BLaER1 (cell line): ENCODE data around the gene UBE2E3.

ENCODE experiments used
- H3K27ac ChIP-seq: shearing (Covaris generic); formaldehyde crosslinking; 2 replicates; pipeline ENCODE4 v1.8.1; 2022
- H3K27me3 ChIP-seq: shearing (Covaris generic); formaldehyde crosslinking; 2 replicates; pipeline ENCODE4 v1.8.1; 2022
- H3K36me3 ChIP-seq: shearing (Covaris generic); formaldehyde crosslinking; 2 replicates; pipeline ENCODE4 v1.8.1; 2022
- H3K4me1 ChIP-seq: shearing (Covaris generic); formaldehyde crosslinking; 2 replicates; pipeline ENCODE4 v1.8.1; 2022
- H3K4me2 ChIP-seq: shearing (Covaris generic); formaldehyde crosslinking; 2 replicates; pipeline ENCODE4 v1.8.1; 2022
- H3K4me3 ChIP-seq: shearing (Covaris generic); formaldehyde crosslinking; 2 replicates; pipeline ENCODE4 v1.8.1; 2022
- H3K9ac ChIP-seq: shearing (Covaris generic); formaldehyde crosslinking; 2 replicates; pipeline ENCODE4 v1.8.1; 2022
- H3K9me3 ChIP-seq: shearing (Covaris generic); formaldehyde crosslinking; 2 replicates; pipeline ENCODE4 v1.8.1; 2022
- H4K20me1 ChIP-seq: shearing (Covaris generic); formaldehyde crosslinking; 2 replicates; pipeline ENCODE4 v1.8.1; 2022
- Cebpa-rat ChIP-seq: shearing (Covaris generic); IDR thresholded peaks from 2 replicates; pipeline ENCODE4 v1.8.1; 2022

Gene UBE2E3

GRCh38 chr2:180975585-180975984, 4.8 kb upstream of the UBE2E3 start:
- Histone ChIP-seq H3K9me3 (no peaks in the 10 kb centered on the region), H3K4me2 (no peak overlapping the region), H3K27me3 (no peaks in the 10 kb centered on the region), H3K36me3 (no peaks in the 10 kb centered on the region), H3K9ac (no peak overlapping the region), H3K27ac (no peak overlapping the region), H3K4me3 (no peak overlapping the region), H3K4me1 (peaks cover 9% of the 10 kb centered on the region), H4K20me1 (no peaks in the 10 kb centered on the region)
- TF ChIP-seq Cebpa-rat: no peak

GRCh38 chr2:180978903-180979748, 1.3 kb upstream of the UBE2E3 start:
- H3K27me3 ChIP-seq: no peaks in the 10 kb centered on the region
- peaks cover 29% of the 10 kb centered on the region for H3K4me1 ChIP-seq
- peak overlapping the region; percentile 85 for H3K27ac ChIP-seq
- no peaks in the 10 kb centered on the region for H4K20me1 ChIP-seq
- peak overlapping the region; percentile 84 for H3K4me2 ChIP-seq
- peak overlapping the region; percentile 86; the same call in 1 of the 2 replicates for H3K9ac ChIP-seq
- H3K9me3 ChIP-seq: no peaks in the 10 kb centered on the region
- H3K4me3 ChIP-seq: peak overlapping the region; percentile 90
- H3K36me3 ChIP-seq: no peaks in the 10 kb centered on the region
- no peak for TF ChIP-seq Cebpa-rat

GRCh38 chr2:180979749-180980105, 678 bp upstream of the UBE2E3 start:
- no peak for TF ChIP-seq Cebpa-rat
- Histone ChIP-seq H3K4me3 (peak overlapping the region; percentile 90), H3K4me1 (peaks cover 35% of the 10 kb centered on the region), H4K20me1 (no peaks in the 10 kb centered on the region), H3K27ac (peak overlapping the region; percentile 85), H3K27me3 (no peaks in the 10 kb centered on the region), H3K36me3 (no peaks in the 10 kb centered on the region; the same call in 1 of the 2 replicates), H3K9me3 (no peaks in the 10 kb centered on the region), H3K4me2 (peak overlapping the region; percentile 84), H3K9ac (peak overlapping the region; percentile 86)

- peaks cover 50% of the 10 kb centered on the region for H3K4me1 ChIP-seq
- H3K4me2 ChIP-seq: peak overlapping the region; percentile 88
- no peaks in the 10 kb centered on the region for H4K20me1 ChIP-seq
- H3K36me3 ChIP-seq: no peaks in the 10 kb centered on the region; the same call in 1 of the 2 replicates
- H3K9me3 ChIP-seq: no peaks in the 10 kb centered on the region
- H3K27me3 ChIP-seq: no peaks in the 10 kb centered on the region
- H3K9ac ChIP-seq: peak overlapping the region; percentile 95
- peak overlapping the region; percentile 90 for H3K4me3 ChIP-seq
- TF ChIP-seq Cebpa-rat: no peak
- peak overlapping the region; percentile 92 for H3K27ac ChIP-seq
Observed at GRCh38 chr2:180980943-180981911, 822 bp downstream of the UBE2E3 start.

DNA sequence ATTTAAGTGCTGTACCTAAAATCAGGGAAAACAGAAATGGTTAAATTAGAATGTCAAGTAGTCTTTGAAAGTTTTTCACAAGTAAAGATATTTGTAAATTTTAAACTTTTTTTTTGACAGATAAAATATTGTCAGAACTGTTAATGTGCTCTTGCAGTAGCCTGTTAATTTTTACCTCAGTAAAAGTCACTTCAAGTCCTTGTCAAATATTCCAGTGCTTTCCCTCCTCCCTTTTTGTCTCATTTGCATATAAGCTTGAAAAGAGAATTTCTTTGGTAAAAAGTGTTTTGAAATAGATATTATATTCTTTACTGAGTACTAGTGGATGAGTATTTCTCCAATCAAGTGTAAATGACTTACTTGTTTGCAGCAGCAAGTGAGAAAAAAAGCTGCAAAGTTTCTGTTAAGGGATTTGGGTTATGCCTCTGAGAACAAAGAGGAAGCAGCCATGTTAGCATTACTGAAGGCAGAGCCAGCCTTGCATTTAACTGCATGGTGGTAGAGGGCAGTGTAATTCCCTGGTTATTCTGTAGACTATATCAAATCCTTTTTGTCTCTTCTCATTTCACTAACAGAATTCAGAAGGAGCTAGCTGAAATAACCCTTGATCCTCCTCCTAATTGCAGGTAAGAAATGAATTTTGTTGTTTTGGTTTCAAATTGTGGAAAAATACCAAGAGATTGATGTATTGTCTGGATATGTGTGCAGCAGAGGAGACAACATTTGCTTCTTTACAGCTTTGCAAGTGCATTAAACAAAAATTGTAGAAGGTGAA, 3.2 kb downstream of the UBE2E3 start:
- peak overlapping the region; percentile 88 for H3K4me2 ChIP-seq
- peak overlapping the region; percentile 82 for H3K27ac ChIP-seq
- H4K20me1 ChIP-seq: peaks cover 12% of the 10 kb centered on the region; the same call in 1 of the 2 replicates
- peaks cover 6% of the 10 kb centered on the region; the same call in 1 of the 2 replicates for H3K36me3 ChIP-seq
- no peak for TF ChIP-seq Cebpa-rat
- peak overlapping the region; percentile 73 for H3K9ac ChIP-seq
- no peaks in the 10 kb centered on the region for H3K27me3 ChIP-seq
- H3K9me3 ChIP-seq: no peaks in the 10 kb centered on the region
- H3K4me1 ChIP-seq: peaks cover 50% of the 10 kb centered on the region
- H3K4me3 ChIP-seq: peak overlapping the region; percentile 90; the same call in 1 of the 2 replicates

DNA sequence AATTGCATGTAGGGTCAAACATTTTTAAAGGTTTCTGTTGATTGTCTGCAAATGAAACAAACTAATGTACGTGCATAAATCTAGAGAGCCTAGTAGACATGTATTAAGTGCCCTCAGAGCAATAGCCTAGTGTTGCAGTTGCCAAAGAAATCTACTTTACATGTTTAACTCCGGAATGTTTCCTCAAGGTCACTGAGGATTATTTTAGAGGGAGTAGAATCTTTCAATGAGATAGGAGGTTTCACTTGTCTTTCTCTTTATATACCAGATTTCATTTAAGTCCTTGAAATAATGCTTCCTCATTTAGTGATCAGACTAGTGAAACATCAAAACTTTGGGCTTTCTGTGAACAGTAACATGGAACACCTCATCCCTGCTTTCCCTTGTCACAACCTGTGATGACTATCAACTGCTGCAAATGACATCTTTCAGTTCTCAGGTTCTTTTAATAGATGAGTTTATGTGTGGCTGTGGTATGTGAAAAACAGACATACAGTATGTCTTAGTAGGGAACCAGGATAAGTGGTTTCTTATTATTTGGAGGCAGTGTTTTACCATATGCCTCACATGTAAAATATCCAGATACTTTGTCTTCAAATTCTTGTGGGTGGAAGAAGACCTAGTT, 5.5 kb downstream of the UBE2E3 start:
- peak overlapping the region; percentile 15; the same call in 1 of the 2 replicates for H3K4me2 ChIP-seq
- no peaks in the 10 kb centered on the region for H3K9me3 ChIP-seq
- peaks cover 22% of the 10 kb centered on the region; the same call in 1 of the 2 replicates for H3K36me3 ChIP-seq
- H3K9ac ChIP-seq: no peak overlapping the region
- no peaks in the 10 kb centered on the region for H3K27me3 ChIP-seq
- TF ChIP-seq Cebpa-rat: no peak
- H4K20me1 ChIP-seq: peaks cover 14% of the 10 kb centered on the region; the same call in 1 of the 2 replicates
- H3K27ac ChIP-seq: no peak overlapping the region
- H3K4me3 ChIP-seq: no peak overlapping the region
- peaks cover 41% of the 10 kb centered on the region for H3K4me1 ChIP-seq

DNA sequence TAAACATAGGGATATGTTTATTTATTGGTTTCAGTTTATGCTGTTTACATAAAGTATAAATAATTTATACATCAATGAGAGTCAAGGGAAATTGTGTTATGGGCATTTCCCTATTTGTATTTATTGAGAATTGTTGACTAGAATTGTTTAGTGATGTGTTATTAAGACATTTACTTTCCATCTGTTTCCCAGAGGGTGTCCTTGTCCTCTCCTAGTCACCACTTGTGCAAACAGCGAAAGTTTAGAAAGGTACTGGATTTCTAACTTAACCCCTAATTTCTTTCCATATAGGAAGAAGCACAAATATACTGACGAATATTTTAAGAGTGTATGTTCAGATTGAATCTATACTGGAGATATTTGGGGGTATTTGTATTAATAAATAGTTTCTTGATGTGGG, 6.7 kb downstream of the UBE2E3 start:
- Histone ChIP-seq H3K27ac (no peak overlapping the region), H3K36me3 (peaks cover 33% of the 10 kb centered on the region), H3K9me3 (no peaks in the 10 kb centered on the region), H3K9ac (no peak overlapping the region), H3K4me1 (peaks cover 40% of the 10 kb centered on the region), H4K20me1 (peaks cover 14% of the 10 kb centered on the region; the same call in 1 of the 2 replicates), H3K27me3 (no peaks in the 10 kb centered on the region), H3K4me2 (no peak overlapping the region), H3K4me3 (no peak overlapping the region)
- no peak for TF ChIP-seq Cebpa-rat

GRCh38 chr2:180990337-180990736, 9.9 kb downstream of the UBE2E3 start:
- Histone ChIP-seq H3K4me1 (peaks cover 9% of the 10 kb centered on the region; the same call in 1 of the 2 replicates), H3K9ac (no peak overlapping the region), H3K27ac (no peak overlapping the region), H4K20me1 (peaks cover 20% of the 10 kb centered on the region), H3K9me3 (peaks cover 4% of the 10 kb centered on the region; the same call in 1 of the 2 replicates), H3K4me2 (no peak overlapping the region), H3K27me3 (no peaks in the 10 kb centered on the region), H3K4me3 (no peak overlapping the region), H3K36me3 (peaks cover 65% of the 10 kb centered on the region)
- TF ChIP-seq Cebpa-rat: no peak
